Islet precursor cell (in vitro differentiated cells): ENCODE data around the gene LAMTOR3.

Experiments
- DNase-seq: peaks from one replicate; pipeline ENCODE4 v3.0.0-alpha.2; 2018

The LAMTOR3 gene

GRCh38 chr4:99894161-99894997 lies at the start of gene LAMTOR3:
TSS of gene LAMTOR3 (minus strand) at chr4:99894427. CDS start at chr4:99893963, 464 bp downstream.
- DNase-seq, result peak; percentile 97

GRCh38 chr4:99938243-99938753 lies 44.1 kb upstream of the LAMTOR3 start:
- no peak for DNase-seq

- no peak for DNase-seq
Measured at GRCh38 chr4:99934891-99935290, 40.7 kb upstream of the LAMTOR3 start.

- DNase-seq, result no peak
Measured at GRCh38 chr4:99927566-99927965, 33.3 kb upstream of the LAMTOR3 start.

- DNase-seq, result no peak
Measured at GRCh38 chr4:99921174-99921573, 26.9 kb upstream of the LAMTOR3 start.

- no peak for DNase-seq
Measured at GRCh38 chr4:99918656-99919055, 24.4 kb upstream of the LAMTOR3 start.

- DNase-seq, result no peak
Measured at GRCh38 chr4:99917575-99917974, 23.3 kb upstream of the LAMTOR3 start.

GRCh38 chr4:99915449-99915848 lies 21.2 kb upstream of the LAMTOR3 start:
- DNase-seq, result no peak

- no peak for DNase-seq
Measured at GRCh38 chr4:99894998-99895397, 771 bp upstream of the LAMTOR3 start.

GRCh38 chr4:99893839-99894160 lies 427 bp downstream of the LAMTOR3 start:
- DNase-seq, result no peak

- no peak for DNase-seq
Measured at GRCh38 chr4:99893029-99893428, 1.2 kb downstream of the LAMTOR3 start.

- no peak for DNase-seq
Measured at GRCh38 chr4:99891351-99891750, 2.9 kb downstream of the LAMTOR3 start.

GRCh38 chr4:99887837-99888236 lies 6.4 kb downstream of the LAMTOR3 start:
- no peak for DNase-seq

GRCh38 chr4:99886146-99886545 lies 8.1 kb downstream of the LAMTOR3 start:
- no peak for DNase-seq

GRCh38 chr4:99885687-99886086 lies 8.5 kb downstream of the LAMTOR3 start:
- no peak for DNase-seq

GRCh38 chr4:99885063-99885664 lies 9.1 kb downstream of the LAMTOR3 start:
- no peak for DNase-seq

GRCh38 chr4:99879458-99879857 lies 14.8 kb downstream of the LAMTOR3 start:
- no peak for DNase-seq

- DNase-seq, result no peak
Measured at GRCh38 chr4:99878604-99879003, 15.6 kb downstream of the LAMTOR3 start.

- DNase-seq, result no peak
Measured at GRCh38 chr4:99876946-99877345, 17.3 kb downstream of the LAMTOR3 start.

- DNase-seq, result no peak
Measured at GRCh38 chr4:99875071-99875470, 19.2 kb downstream of the LAMTOR3 start.

- no peak for DNase-seq
Measured at GRCh38 chr4:99872570-99872969, 21.7 kb downstream of the LAMTOR3 start.

GRCh38 chr4:99868126-99868596 lies 26.1 kb downstream of the LAMTOR3 start:
- DNase-seq, result peak; percentile 68

GRCh38 chr4:99863804-99864203 lies 30.4 kb downstream of the LAMTOR3 start:
- DNase-seq, result no peak
